B cell (primary cell): ENCODE measurements around the gene MAGEA12. TPM values are rescaled to one million over a fixed set of nuclear protein-coding genes. Genes with fewer than 3 reads are reported as not detected.
"Not testable (repeated sequence)": the region's sequence is repeated elsewhere in the genome, so short reads cannot be mapped to it uniquely, and the experiment has no call there.

ENCODE experiments used
- ATAC-seq: fragments of 200-7000 bp; cut with Tn5 transposase; one replicate; pipeline ENCODE4 v1.10.0; 2021; ENCODE audit warnings: low read depth, mild to moderate bottlenecking, moderate number of reproducible peaks, moderate library complexity
- CTCF ChIA-PET: fragments of 350-600 bp; sonication (Branson Sonifier 250); formaldehyde crosslinking; loops from one replicate; lab custom pipeline; 2021; ENCODE audit warnings: antibody characterized with exemption, inconsistent platforms; lab: Charles Lee
- POLR2A ChIA-PET: fragments of 350-600 bp; sonication (Branson Sonifier 250); formaldehyde crosslinking; loops from one replicate; lab custom pipeline; 2021; ENCODE audit warnings: antibody characterized with exemption; lab: Charles Lee
- DNase-seq: peaks from one replicate; pipeline ENCODE4 v3.0.0; 2013
- H2AFZ ChIP-seq: 2 replicates; pipeline ENCODE4 v1.6.1; 2012; ENCODE audit warnings: mild to moderate bottlenecking, low read depth, low read length; ENCODE audit not compliant: insufficient read depth, poor library complexity, severe bottlenecking
- H3K27ac ChIP-seq, 2 donors: 1 replicate in 1 of 2; 2 replicates in 1 of 2; pipeline ENCODE4 v1.5.1; 2012 to 2013; ENCODE audit warnings: low read length in 2 of 2, mild to moderate bottlenecking in 2 of 2, moderate library complexity in 1 of 2
- H3K27me3 ChIP-seq, 4 experiments: fragments of 200-600 bp in 1 of 4; sonication (generic) in 1 of 4; replicated peaks in 1 of 4; 1 replicate in 2 of 4; 2 replicates in 2 of 4; pipeline versions ENCODE4 v1.6.1 to v1.7.0; 2013 to 2016; ENCODE audit warnings: low read length in 3 of 4, mild to moderate bottlenecking in 2 of 4, mixed read lengths in 1 of 4, moderate library complexity in 1 of 4; ENCODE audit not compliant: insufficient read depth in 4 of 4, control insufficient read depth in 3 of 4; ENCODE audit errors: control extremely low read depth in 1 of 4
- H3K36me3 ChIP-seq, 2 experiments: replicated peaks in 1 of 2; 1 replicate in 1 of 2; 2 replicates in 1 of 2; pipeline versions ENCODE4 v1.6.1 to v1.7.1; 2013; ENCODE audit warnings: low read length in 1 of 2; ENCODE audit not compliant: insufficient read depth in 2 of 2, control insufficient read depth in 1 of 2; ENCODE audit errors: control extremely low read depth in 1 of 2, extremely low read depth in 1 of 2
- H3K4me1 ChIP-seq, 2 donors: fragments of 200-600 bp in 1 of 2; sonication (generic) in 1 of 2; 1 replicate in 1 of 2; 2 replicates in 1 of 2; pipeline versions ENCODE4 v1.5.1 to v1.6.1; 2013 to 2017; ENCODE audit warnings: low read length in 2 of 2; ENCODE audit not compliant: control insufficient read depth in 2 of 2, insufficient read depth in 2 of 2
- H3K4me2 ChIP-seq: replicated peaks from 2 replicates; pipeline ENCODE3; 2012; ENCODE audit warnings: mild to moderate bottlenecking, low read depth, low read length; ENCODE audit not compliant: poor library complexity, severe bottlenecking
- H3K4me3 ChIP-seq, 5 experiments: fragments of 200-600 bp in 1 of 5; sonication (generic) in 1 of 5; 1 replicate in 3 of 5; 2 replicates in 2 of 5; pipeline versions ENCODE4 v1.5.1 to v1.7.0; 2011 to 2016; ENCODE audit warnings: low read length in 4 of 5, mild to moderate bottlenecking in 4 of 5, low read depth in 2 of 5, control low read depth in 1 of 5, moderate library complexity in 1 of 5; ENCODE audit not compliant: insufficient read depth in 1 of 5; ENCODE audit errors: control extremely low read depth in 1 of 5, extremely low read depth in 1 of 5
- H3K79me2 ChIP-seq: fragments of 200-600 bp; sonication (generic); one replicate; pipeline ENCODE4 v1.6.0; 2016; ENCODE audit warnings: low read length; ENCODE audit not compliant: control insufficient read depth, insufficient read depth
- H3K9ac ChIP-seq: fragments of 200-600 bp; sonication (generic); 2 replicates; pipeline ENCODE4 v1.6.1; 2017; ENCODE audit warnings: mild to moderate bottlenecking, low read length, moderate library complexity
- H3K9me3 ChIP-seq, 3 donors: one replicate each; pipeline versions ENCODE4 v1.6.1 to v1.7.1; 2013; ENCODE audit warnings: low read length in 2 of 3; ENCODE audit not compliant: control insufficient read depth in 2 of 3, insufficient read depth in 1 of 3; ENCODE audit errors: control extremely low read depth in 1 of 3
- H4K20me1 ChIP-seq: 2 replicates; pipeline ENCODE4 v1.6.0; 2012; ENCODE audit warnings: mild to moderate bottlenecking, low read length; ENCODE audit not compliant: insufficient read depth, control insufficient read depth, poor library complexity, severe bottlenecking
- H3K27ac Mint-ChIP-seq: one replicate; pipeline ENCODE4 v1.8.0; 2021; ENCODE audit warnings: mixed read lengths
- H3K27me3 Mint-ChIP-seq: one replicate; pipeline ENCODE4 v1.8.0; 2021; ENCODE audit warnings: mixed read lengths
- H3K4me1 Mint-ChIP-seq: one replicate; pipeline ENCODE4 v1.8.0; 2021; ENCODE audit warnings: mixed read lengths
- H3K4me3 Mint-ChIP-seq: one replicate; pipeline ENCODE4 v1.8.0; 2021; ENCODE audit warnings: mixed read lengths
- H3K9me3 Mint-ChIP-seq: one replicate; pipeline ENCODE4 v1.8.0; 2022; ENCODE audit warnings: mixed read lengths; ENCODE audit not compliant: insufficient read depth
- WGBS: methylation state at CpG from one replicate; pipeline ENCODE4 v1.1.5; 2013; ENCODE audit warnings: missing lambda C conversion rate; ENCODE audit not compliant: insufficient coverage; 5-methylcytosine and 5-hydroxymethylcytosine counted together
- intact Hi-C: fragments of 100-400 bp; cut with micrococcal nuclease; formaldehyde crosslinking; loops from one replicate; pipeline ENCODE4 v1.10.0; 2022
- polyA plus RNA-seq: library from polyadenylated mRNA; depleted of rRNA; stranded (reverse); fragments of >200 nt; gene quantifications from 2 replicates; pipeline ENCODE4 v1.2.3, GENCODE V29; 2012
- total RNA-seq, 2 donors: library from RNA; stranded (reverse); fragments of 120-200 nt in 1 of 2; gene quantifications; 1 replicate in 1 of 2; 2 replicates in 1 of 2; pipeline versions ENCODE4 v1.2.3 to v1.2.4, GENCODE V29; 2013 to 2022

The MAGEA12 gene
- total and polyA plus RNA-seq, 2 donors (not counting 1 experiment from before 2014, with no cell fraction given) = not detected

GRCh38 chrX:152706500-152706899 lies 27.1 kb upstream of the MAGEA12 start:
- H3K4me1 Mint-ChIP-seq, ATAC-seq: not testable (repeated sequence)

GRCh38 chrX:152709173-152709572 lies 24.4 kb upstream of the MAGEA12 start, which contains the start of gene CSAG2:
Gene CSAG2 (minus strand): TSS chrX:152709273. CDS start chrX:152709112, 161 bp downstream.
- H3K27me3 Mint-ChIP-seq, DNase-seq, H3K4me1 Mint-ChIP-seq, POLR2A ChIA-PET, H3K4me2 ChIP-seq, H3K9ac ChIP-seq, ATAC-seq, intact Hi-C loops, H3K4me3 Mint-ChIP-seq, H2AFZ ChIP-seq, H3K36me3 ChIP-seq, H3K27ac Mint-ChIP-seq, H3K9me3 Mint-ChIP-seq, H4K20me1 ChIP-seq, H3K4me3 ChIP-seq, H3K27me3 ChIP-seq, CTCF ChIA-PET, H3K27ac ChIP-seq, H3K79me2 ChIP-seq, H3K4me1 ChIP-seq, H3K9me3 ChIP-seq: not testable (repeated sequence)
- no CpG with 5 or more reads among the region's 2 CpGs for WGBS

More at GRCh38 chrX:152706500-152706899, 27.1 kb upstream of the MAGEA12 start:
- H3K79me2 ChIP-seq, H3K27me3 ChIP-seq, DNase-seq, H3K4me3 ChIP-seq, H3K4me1 ChIP-seq, CTCF ChIA-PET, H3K36me3 ChIP-seq, H3K4me2 ChIP-seq, H3K9ac ChIP-seq, H3K9me3 Mint-ChIP-seq, H3K4me3 Mint-ChIP-seq, H4K20me1 ChIP-seq, H3K27me3 Mint-ChIP-seq, intact Hi-C loops, H3K27ac Mint-ChIP-seq, H3K27ac ChIP-seq, H2AFZ ChIP-seq, H3K9me3 ChIP-seq, POLR2A ChIA-PET: not testable (repeated sequence)
- WGBS = 86% methylated on average over 1 of the region's 7 CpGs

GRCh38 chrX:152713195-152713594 lies 20.4 kb upstream of the MAGEA12 start:
- not testable (repeated sequence) for H3K4me1 Mint-ChIP-seq

DNA sequence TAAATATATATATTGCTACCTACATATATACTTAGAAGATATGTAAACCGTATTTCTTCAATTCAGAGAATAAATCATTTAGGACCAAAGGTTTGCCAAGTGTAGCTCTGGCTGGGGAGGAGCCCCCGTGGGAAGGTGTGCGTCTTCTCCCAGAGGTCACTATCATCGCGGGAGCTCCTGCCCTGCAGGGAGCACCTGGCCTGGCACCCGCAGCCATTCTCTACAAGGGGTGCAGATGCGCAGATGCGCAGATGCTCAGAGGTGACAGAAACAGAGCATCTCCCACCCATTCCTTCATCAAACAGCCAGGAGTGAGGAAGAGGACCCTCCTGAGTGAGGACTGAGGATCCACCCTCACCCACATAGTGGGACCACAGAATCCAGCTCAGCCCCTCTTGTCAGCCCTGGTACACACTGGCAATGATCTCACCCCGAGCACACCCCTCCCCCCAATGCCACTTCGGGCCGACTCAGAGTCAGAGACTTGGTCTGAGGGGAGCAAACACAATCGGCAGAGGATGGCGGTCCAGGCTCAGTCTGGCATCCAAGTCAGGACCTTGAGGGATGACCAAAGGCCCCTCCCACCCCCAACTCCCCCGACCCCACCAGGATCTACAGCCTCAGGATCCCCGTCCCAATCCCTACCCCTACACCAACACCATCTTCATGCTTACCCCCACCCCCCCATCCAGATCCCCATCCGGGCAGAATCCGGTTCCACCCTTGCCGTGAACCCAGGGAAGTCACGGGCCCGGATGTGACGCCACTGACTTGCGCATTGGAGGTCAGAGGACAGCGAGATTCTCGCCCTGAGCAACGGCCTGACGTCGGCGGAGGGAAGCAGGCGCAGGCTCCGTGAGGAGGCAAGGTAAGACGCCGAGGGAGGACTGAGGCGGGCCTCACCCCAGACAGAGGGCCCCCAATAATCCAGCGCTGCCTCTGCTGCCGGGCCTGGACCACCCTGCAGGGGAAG lies 19.5 kb upstream of the MAGEA12 start, which contains the start of gene MAGEA2B:
MAGEA2B (plus strand) TSS at position 814 of the 973 bp plus-strand sequence. CDS start 2,479 bp downstream, outside the sequence.
- no CpG with 5 or more reads among the region's 35 CpGs for WGBS
- H3K4me1 ChIP-seq, H3K27me3 Mint-ChIP-seq, H3K9me3 ChIP-seq, CTCF ChIA-PET, H2AFZ ChIP-seq, H3K4me3 Mint-ChIP-seq, H3K9ac ChIP-seq, POLR2A ChIA-PET, H3K4me3 ChIP-seq, H3K4me1 Mint-ChIP-seq, H3K36me3 ChIP-seq, H3K79me2 ChIP-seq, DNase-seq, ATAC-seq, H3K27ac Mint-ChIP-seq, H3K4me2 ChIP-seq, H3K9me3 Mint-ChIP-seq, H3K27ac ChIP-seq, intact Hi-C loops, H4K20me1 ChIP-seq, H3K27me3 ChIP-seq: not testable (repeated sequence)

More at GRCh38 chrX:152713195-152713594, 20.4 kb upstream of the MAGEA12 start:
- H3K27ac ChIP-seq, H3K79me2 ChIP-seq, intact Hi-C loops, H2AFZ ChIP-seq, H3K4me2 ChIP-seq, CTCF ChIA-PET, H3K27me3 Mint-ChIP-seq, H3K9me3 Mint-ChIP-seq, H3K9me3 ChIP-seq, H3K27me3 ChIP-seq, ATAC-seq, H3K4me3 ChIP-seq, H3K4me1 ChIP-seq, H4K20me1 ChIP-seq, H3K4me3 Mint-ChIP-seq, H3K36me3 ChIP-seq, DNase-seq, H3K27ac Mint-ChIP-seq, POLR2A ChIA-PET, H3K9ac ChIP-seq: not testable (repeated sequence)
- WGBS = no CpG with 5 or more reads among the region's 5 CpGs
